Neuron (in vitro differentiated cells): ENCODE measurements around the gene MTG2.

Experiments
- H2AFZ ChIP-seq: one replicate; pipeline ENCODE4 v1.6.1; 2013; ENCODE audit warnings: low read depth, mild to moderate bottlenecking, inconsistent platforms, low read length, moderate library complexity
- H3K27me3 ChIP-seq: one replicate; pipeline ENCODE4 v1.6.1; 2013; ENCODE audit warnings: low read length; ENCODE audit not compliant: insufficient read depth
- H3K36me3 ChIP-seq: one replicate; pipeline ENCODE4 v1.6.1; 2013; ENCODE audit warnings: low read length; ENCODE audit not compliant: insufficient read depth
- H3K4me1 ChIP-seq: one replicate; pipeline ENCODE4 v1.6.1; 2013; ENCODE audit warnings: low read length; ENCODE audit not compliant: insufficient read depth
- H3K4me3 ChIP-seq: 2 replicates; pipeline ENCODE4 v1.5.1; 2013; ENCODE audit warnings: mild to moderate bottlenecking, low read length, moderate library complexity
- H3K9me3 ChIP-seq: one replicate; pipeline ENCODE4 v1.6.1; 2013; ENCODE audit warnings: low read length

The MTG2 gene

DNA sequence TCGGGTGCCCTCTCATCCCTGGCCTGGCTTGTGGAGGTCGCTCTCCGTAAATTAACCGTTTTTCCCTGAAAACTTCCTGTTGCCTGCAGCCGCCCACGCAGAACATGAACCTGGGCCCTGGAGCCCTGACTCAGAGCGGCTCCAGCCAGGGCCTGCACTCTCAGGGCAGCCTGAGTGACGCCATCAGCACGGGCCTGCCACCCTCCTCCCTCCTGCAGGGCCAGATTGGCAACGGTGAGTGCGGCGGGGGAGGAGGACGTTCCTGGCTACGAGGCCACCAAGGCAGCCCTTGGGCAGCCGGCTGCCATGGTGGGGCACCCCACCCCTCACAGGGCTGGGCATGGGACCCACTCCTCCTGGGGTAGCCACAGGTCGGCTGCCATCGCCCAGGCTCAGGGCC is 21.5 kb upstream of the MTG2 start:
- Histone ChIP-seq H3K9me3 (no peaks in the 10 kb centered on the region), H3K27me3 (no peaks in the 10 kb centered on the region), H3K4me3 (no peak overlapping the region), H3K36me3 (peaks cover 79% of the 10 kb centered on the region), H3K4me1 (peaks cover 3% of the 10 kb centered on the region), H2AFZ (no peak overlapping the region)

DNA sequence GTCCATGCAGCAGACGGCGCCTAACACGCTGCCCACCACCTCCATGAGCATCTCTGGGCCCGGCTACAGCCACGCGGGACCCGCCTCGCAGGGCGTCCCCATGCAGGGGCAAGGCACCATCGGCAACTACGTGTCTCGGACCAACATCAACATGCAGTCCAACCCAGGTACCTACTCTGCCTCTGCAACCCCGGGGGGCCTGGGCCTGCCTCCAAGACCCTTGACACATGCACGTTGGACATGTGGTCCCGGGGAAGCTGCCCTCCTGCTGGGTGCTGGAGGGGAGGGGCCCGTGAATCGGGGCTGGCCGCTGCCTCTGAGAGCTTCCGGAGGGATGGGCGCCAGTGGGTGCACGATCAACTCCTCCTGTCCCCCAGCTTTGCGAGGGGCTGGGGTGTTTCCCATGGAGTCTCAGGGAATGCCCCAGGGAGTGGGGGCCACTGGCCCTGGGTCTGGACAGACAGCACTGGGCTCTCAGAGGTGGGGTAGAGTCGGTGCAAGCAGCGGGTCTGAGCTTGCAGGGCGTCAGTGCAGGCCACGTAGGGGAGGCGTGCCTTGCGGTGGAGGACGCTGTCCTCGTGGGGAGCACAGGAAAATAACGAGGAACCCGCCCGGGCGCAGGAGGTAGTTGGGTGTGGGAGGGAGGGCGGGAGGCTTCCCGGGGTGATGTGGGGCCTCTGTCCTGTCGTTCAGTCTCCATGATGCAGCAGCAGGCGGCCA is 19.9 kb upstream of the MTG2 start:
- Histone ChIP-seq H3K9me3 (no peaks in the 10 kb centered on the region), H3K36me3 (peaks cover 78% of the 10 kb centered on the region), H3K4me3 (no peak overlapping the region), H2AFZ (no peak overlapping the region), H3K4me1 (no peaks in the 10 kb centered on the region), H3K27me3 (no peaks in the 10 kb centered on the region)

GRCh38 chr20:62163485-62163865 is 19.4 kb upstream of the MTG2 start:
- H2AFZ ChIP-seq = no peak overlapping the region
- no peaks in the 10 kb centered on the region for H3K4me1 ChIP-seq
- H3K9me3 ChIP-seq = no peaks in the 10 kb centered on the region
- H3K27me3 ChIP-seq = no peaks in the 10 kb centered on the region
- peaks cover 78% of the 10 kb centered on the region for H3K36me3 ChIP-seq
- no peak overlapping the region for H3K4me3 ChIP-seq

GRCh38 chr20:62163986-62164762 is 18.7 kb upstream of the MTG2 start:
- H3K36me3 ChIP-seq = peaks cover 76% of the 10 kb centered on the region
- no peaks in the 10 kb centered on the region for H3K9me3 ChIP-seq

GRCh38 chr20:62164879-62165761 is 17.7 kb upstream of the MTG2 start:
- Histone ChIP-seq H3K27me3 (no peaks in the 10 kb centered on the region), H3K9me3 (no peaks in the 10 kb centered on the region), H2AFZ (no peak overlapping the region), H3K36me3 (peaks cover 70% of the 10 kb centered on the region), H3K4me1 (no peaks in the 10 kb centered on the region), H3K4me3 (no peak overlapping the region)

More at GRCh38 chr20:62163986-62164762, 18.7 kb upstream of the MTG2 start:
- no peak overlapping the region for H3K4me3 ChIP-seq
- H3K27me3 ChIP-seq = no peaks in the 10 kb centered on the region
- H3K4me1 ChIP-seq = no peaks in the 10 kb centered on the region
- no peak overlapping the region for H2AFZ ChIP-seq

DNA sequence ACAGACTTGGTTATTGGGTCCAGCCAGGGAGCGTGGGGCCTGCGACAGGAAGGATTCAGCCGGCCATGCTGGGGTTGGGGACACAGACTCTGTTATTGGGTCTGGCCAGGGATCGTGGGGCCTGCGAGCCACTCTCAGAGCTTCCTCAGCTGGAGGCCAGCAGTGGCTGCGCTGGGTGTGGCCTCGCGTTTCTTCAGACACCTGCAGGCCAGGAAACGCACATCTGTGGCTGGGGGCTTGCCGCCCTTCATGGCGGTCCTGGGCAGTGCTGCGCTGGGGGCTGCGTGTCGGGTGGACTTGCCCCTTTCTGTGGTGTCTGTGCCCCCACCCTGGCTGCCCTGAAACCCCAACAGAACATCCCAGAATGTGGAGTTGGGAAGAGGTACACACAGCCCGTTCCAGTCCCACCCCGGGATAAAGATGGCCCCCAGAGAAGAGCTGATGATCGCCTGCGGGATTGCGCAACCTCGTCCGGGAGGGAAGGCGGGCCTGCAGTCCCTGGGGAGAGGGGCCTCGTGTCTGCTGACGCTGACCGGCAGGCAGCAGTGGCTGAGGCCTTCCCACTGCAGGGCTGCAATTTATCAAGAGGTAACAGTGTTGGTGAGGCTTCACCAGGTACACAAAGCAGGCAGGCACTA is 16.9 kb upstream of the MTG2 start:
- peaks cover 67% of the 10 kb centered on the region for H3K36me3 ChIP-seq
- no peak overlapping the region for H3K4me3 ChIP-seq

GRCh38 chr20:62167474-62167873 is 15.4 kb upstream of the MTG2 start:
- Histone ChIP-seq H3K27me3 (no peaks in the 10 kb centered on the region), H3K4me3 (no peak overlapping the region), H3K36me3 (peaks cover 63% of the 10 kb centered on the region), H2AFZ (no peak overlapping the region), H3K4me1 (no peaks in the 10 kb centered on the region), H3K9me3 (no peaks in the 10 kb centered on the region)

More for the DNA sequence above, 16.9 kb upstream of the MTG2 start:
- Histone ChIP-seq H2AFZ (no peak overlapping the region), H3K4me1 (no peaks in the 10 kb centered on the region), H3K9me3 (no peaks in the 10 kb centered on the region), H3K27me3 (no peaks in the 10 kb centered on the region)

DNA sequence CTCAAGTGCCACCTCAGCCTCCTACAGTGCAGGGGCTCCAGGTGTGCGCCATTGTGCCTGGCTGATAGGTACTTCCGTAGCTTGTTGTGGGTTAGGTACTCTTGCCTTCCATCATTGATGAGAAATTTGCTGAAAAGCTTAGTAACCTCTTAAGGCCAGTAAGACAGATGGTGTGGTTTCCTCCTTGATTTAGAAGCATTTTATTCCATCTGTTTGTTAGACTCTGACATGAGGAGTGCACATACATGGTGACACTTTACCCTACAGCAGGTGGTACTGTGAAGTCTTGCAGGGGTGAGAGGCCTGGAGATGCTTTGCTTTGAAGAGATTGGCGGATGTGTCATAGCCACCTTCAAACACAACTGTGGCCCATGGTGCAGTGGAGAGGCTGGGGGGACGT is 14.8 kb upstream of the MTG2 start:
- H3K36me3 ChIP-seq = peaks cover 62% of the 10 kb centered on the region
- H3K27me3 ChIP-seq = no peaks in the 10 kb centered on the region
- no peak overlapping the region for H3K4me3 ChIP-seq
- H3K4me1 ChIP-seq = no peaks in the 10 kb centered on the region
- H3K9me3 ChIP-seq = no peaks in the 10 kb centered on the region
- H2AFZ ChIP-seq = no peak overlapping the region

GRCh38 chr20:62168890-62169435 is 13.9 kb upstream of the MTG2 start:
- no peaks in the 10 kb centered on the region for H3K4me1 ChIP-seq
- peaks cover 58% of the 10 kb centered on the region for H3K36me3 ChIP-seq
- H3K4me3 ChIP-seq = no peak overlapping the region
- H3K9me3 ChIP-seq = no peaks in the 10 kb centered on the region
- H2AFZ ChIP-seq = no peak overlapping the region
- H3K27me3 ChIP-seq = no peaks in the 10 kb centered on the region

DNA sequence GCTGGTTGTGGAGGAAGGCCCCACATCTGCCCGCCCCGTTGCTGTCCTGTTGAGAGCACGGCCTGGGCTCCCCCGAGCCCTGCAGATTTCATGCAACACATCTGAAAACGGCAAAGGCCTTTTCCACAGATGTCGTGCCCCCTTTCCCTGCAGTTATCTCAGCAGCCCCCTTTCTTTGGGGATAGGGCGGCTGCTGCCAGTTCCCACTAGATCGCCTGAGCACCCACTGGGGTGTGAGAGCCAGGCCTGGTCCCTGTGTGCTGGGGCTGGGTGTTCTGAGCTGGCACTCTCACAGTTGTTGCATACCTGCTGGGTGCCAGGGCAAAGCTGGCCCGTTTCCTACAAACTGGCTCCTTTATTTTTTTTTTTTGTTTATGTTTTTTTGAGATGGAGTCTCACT is 12.3 kb upstream of the MTG2 start:
- H3K4me3 ChIP-seq = no peak overlapping the region
- no peaks in the 10 kb centered on the region for H3K9me3 ChIP-seq
- H3K4me1 ChIP-seq = no peaks in the 10 kb centered on the region
- peaks cover 58% of the 10 kb centered on the region for H3K36me3 ChIP-seq
- no peak overlapping the region for H2AFZ ChIP-seq
- no peaks in the 10 kb centered on the region for H3K27me3 ChIP-seq

DNA sequence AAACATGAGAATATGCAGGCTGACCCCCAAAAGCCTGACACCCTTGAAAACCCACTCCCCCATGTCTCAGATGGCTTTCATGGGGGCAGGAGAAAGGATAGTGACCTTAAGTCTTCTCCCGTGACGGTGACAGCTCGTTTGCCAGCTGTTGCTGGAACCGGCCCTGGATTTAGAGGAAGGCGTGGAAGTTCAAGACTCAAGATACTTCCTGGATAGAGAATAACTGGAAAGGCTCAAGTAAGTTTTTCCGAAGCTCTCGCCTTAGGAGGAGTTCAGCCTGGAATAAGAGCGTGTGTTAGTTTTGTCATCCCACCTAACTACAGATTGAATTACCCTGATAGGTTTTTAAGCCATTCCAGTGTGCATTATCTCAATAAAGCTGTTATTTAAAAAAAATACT is 11.6 kb upstream of the MTG2 start:
- Histone ChIP-seq H3K36me3 (peaks cover 57% of the 10 kb centered on the region), H3K9me3 (no peaks in the 10 kb centered on the region), H3K4me1 (no peaks in the 10 kb centered on the region), H2AFZ (no peak overlapping the region), H3K4me3 (no peak overlapping the region), H3K27me3 (no peaks in the 10 kb centered on the region)

DNA sequence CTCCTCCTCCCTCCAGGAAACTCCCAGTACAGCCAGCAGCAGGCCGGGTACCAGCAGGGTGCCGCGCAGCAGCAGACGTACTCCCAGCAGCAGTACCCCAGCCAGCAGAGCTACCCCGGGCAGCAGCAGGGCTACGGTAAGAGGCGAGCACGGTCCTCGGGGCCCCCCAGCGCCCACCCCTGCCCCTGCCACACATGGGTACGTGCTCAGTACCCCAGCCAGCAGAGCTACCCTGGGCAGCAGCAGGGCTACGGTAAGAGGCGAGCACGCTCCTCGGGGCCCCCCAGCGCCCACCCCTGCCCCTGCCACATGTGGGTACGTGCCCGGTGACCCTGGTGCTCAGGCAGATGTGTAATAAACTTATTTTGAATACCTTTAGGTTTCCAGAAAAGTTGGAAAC is 10.2 kb upstream of the MTG2 start:
- H3K27me3 ChIP-seq = no peaks in the 10 kb centered on the region
- H2AFZ ChIP-seq = no peak overlapping the region
- peaks cover 63% of the 10 kb centered on the region for H3K36me3 ChIP-seq
- H3K9me3 ChIP-seq = no peaks in the 10 kb centered on the region
- no peak overlapping the region for H3K4me3 ChIP-seq
- H3K4me1 ChIP-seq = no peaks in the 10 kb centered on the region
